MM.1S (cell line): ENCODE measurements around the gene SLC9C1.

Source experiments
- EZH2 ChIP-seq: fragments of 300-600 bp; sonication (generic); optimal IDR thresholded peaks from 2 replicates; pipeline ENCODE3; 2017; ENCODE audit warnings: low read depth, mild to moderate bottlenecking, antibody characterized with exemption, low read length, mixed read lengths
- TF ChIP-seq, protein P1 (sequence below): fragments of 300-600 bp; sonication (generic); IDR thresholded peaks from 2 replicates; pipeline ENCODE4 v1.5.1; 2016; ENCODE audit warnings: antibody characterized with exemption, low read length, mixed read lengths

DNA sequence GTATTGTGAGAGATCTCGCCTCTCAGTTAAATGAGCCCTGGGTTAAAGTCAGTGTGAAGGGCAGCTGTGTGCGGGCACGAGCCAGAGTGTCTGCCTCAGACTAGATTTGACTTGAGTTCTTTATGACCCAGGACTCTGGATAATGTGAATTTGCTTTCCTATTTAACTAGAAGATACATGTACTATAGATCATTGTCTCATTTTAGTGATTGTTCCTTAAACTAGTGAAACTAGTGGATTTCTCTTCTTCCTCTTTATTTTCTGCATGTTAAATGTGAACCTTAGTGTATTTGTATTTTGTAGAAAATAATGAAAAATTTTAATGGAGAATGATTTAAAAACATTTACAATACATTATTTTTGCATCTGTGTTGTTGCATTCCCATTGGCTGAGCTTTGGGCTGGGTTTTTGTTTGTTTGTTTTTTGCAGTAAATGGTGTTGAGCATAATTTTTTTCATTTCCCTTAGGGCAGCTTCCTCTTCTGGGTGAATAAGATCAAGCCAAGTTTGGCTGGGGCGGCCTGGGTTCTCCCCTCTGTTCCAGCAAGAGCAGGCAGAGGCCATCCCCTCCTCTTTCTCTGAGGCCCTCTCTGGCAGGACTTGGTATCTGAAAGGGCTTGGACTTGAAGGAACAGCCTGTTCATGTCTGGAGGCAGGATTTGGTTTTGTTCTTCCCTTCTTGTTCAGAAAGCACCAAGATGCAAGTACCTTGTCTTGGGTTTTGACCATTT, 176.0 kb downstream of the SLC9C1 start:
- TF ChIP-seq EZH2: no peak
- TF ChIP-seq, protein P1, sequence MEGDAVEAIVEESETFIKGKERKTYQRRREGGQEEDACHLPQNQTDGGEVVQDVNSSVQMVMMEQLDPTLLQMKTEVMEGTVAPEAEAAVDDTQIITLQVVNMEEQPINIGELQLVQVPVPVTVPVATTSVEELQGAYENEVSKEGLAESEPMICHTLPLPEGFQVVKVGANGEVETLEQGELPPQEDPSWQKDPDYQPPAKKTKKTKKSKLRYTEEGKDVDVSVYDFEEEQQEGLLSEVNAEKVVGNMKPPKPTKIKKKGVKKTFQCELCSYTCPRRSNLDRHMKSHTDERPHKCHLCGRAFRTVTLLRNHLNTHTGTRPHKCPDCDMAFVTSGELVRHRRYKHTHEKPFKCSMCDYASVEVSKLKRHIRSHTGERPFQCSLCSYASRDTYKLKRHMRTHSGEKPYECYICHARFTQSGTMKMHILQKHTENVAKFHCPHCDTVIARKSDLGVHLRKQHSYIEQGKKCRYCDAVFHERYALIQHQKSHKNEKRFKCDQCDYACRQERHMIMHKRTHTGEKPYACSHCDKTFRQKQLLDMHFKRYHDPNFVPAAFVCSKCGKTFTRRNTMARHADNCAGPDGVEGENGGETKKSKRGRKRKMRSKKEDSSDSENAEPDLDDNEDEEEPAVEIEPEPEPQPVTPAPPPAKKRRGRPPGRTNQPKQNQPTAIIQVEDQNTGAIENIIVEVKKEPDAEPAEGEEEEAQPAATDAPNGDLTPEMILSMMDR: no peak
